Ascending aorta (tissue), 2 donors: ENCODE data around the gene PTPRG. TPM values are rescaled to one million over a fixed set of nuclear protein-coding genes. Genes with fewer than 3 reads are reported as not detected.

Experiments used
- DNase-seq, 2 donors: peaks; one replicate each; pipeline ENCODE4 v3.0.0-alpha.2; 2019; ENCODE audit warnings: low spot score in 2 of 2
- H3K27ac ChIP-seq, 2 donors: fragments of 200-600 bp; sonication (generic); one replicate each; pipeline ENCODE4 v1.5.1; 2016 to 2017; ENCODE audit warnings: mild to moderate bottlenecking in 1 of 2
- H3K27me3 ChIP-seq: fragments of 200-600 bp; sonication (generic); one replicate; pipeline ENCODE4 v1.5.1; 2017
- H3K36me3 ChIP-seq, 2 donors: fragments of 200-600 bp; sonication (generic); one replicate each; pipeline ENCODE4 v1.5.1; 2016
- H3K4me1 ChIP-seq, 2 donors: fragments of 200-600 bp; sonication (generic); one replicate each; pipeline ENCODE4 v1.5.1; 2016 to 2017; ENCODE audit warnings: mild to moderate bottlenecking in 1 of 2
- H3K4me3 ChIP-seq, 2 donors: fragments of 200-600 bp; sonication (generic); one replicate each; pipeline ENCODE4 v1.5.1; 2016 to 2017; ENCODE audit warnings: mild to moderate bottlenecking in 1 of 2
- H3K9me3 ChIP-seq, 2 donors: fragments of 200-600 bp; sonication (generic); one replicate each; pipeline ENCODE4 v1.5.1; 2016
- CTCF ChIP-seq, 3 experiments: fragments of 200-600 bp in 2 of 3; fragments of 450-650 bp in 1 of 3; sonication (generic) in 2 of 3; IDR thresholded peaks; one replicate each; pipeline ENCODE4 v1.5.1; 2016 to 2019; ENCODE audit warnings: antibody characterized with exemption in 3 of 3, mild to moderate bottlenecking in 1 of 3, moderate library complexity in 1 of 3
- intact Hi-C: fragments of 100-400 bp; cut with DNase I; formaldehyde crosslinking; loops from one replicate; pipeline ENCODE4 v1.15.1; 2023
- total RNA-seq: library from RNA; depleted of rRNA; stranded (reverse); fragments of >200 nt; gene quantifications from one replicate; pipeline ENCODE4 v1.1.0, GENCODE V29; 2016

PTPRG gene
- total RNA-seq, 1 donor from 2014 or later: 129 TPM

- no peaks in the 10 kb centered on the region for H3K9me3 ChIP-seq
- peak overlapping the region in 1 of 2 donors; percentile 3 for H3K4me3 ChIP-seq
- H3K36me3 ChIP-seq: no peaks in the 10 kb centered on the region
- peaks cover 7 to 52% of the 10 kb centered on the region in 2 donors for H3K4me1 ChIP-seq
- no peaks in the 10 kb centered on the region for H3K27me3 ChIP-seq
- no peak for TF ChIP-seq CTCF (IDR thresholded peaks at IDR 0.05)
- DNase-seq: no peak
- peak overlapping the region; percentile 72 to 85 for H3K27ac ChIP-seq
- intact Hi-C loops: loop anchor here (5.0 kb wide), 1 partner anchor 78 kb away; no protein-coding TSS in a partner anchor
Observed at GRCh38 chr3:61848885-61849284, 287.5 kb downstream of the PTPRG start.

DNA sequence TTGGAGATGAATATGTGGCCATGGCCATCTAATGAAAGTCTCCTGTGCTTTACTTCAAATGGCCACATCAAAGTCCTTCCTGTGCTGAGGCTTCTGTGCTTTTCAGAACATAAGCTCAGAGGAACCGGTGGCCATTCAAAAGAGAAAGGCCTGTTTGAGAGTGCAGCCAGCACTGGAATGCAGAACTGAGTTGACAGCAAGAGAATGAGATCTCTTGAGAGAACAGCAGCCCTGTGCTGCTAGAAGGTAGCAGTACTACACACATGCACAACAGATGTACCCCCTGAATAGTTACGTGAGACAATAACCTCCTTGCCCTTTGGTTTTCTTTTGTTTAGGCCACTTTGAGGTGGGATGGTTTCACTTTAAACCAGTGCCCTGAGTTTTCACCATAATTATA is 292.5 kb downstream of the PTPRG start:
- no peaks in the 10 kb centered on the region for H3K9me3 ChIP-seq
- no peak for DNase-seq
- peak overlapping the region; percentile 36 to 37 for H3K27ac ChIP-seq
- intact Hi-C loops: loop anchor here (2.0 kb wide), 1 partner anchor 291 kb away; no protein-coding TSS in a partner anchor
- peaks cover 0 to 52% of the 10 kb centered on the region in 2 donors for H3K4me1 ChIP-seq
- H3K27me3 ChIP-seq: no peaks in the 10 kb centered on the region
- no peak overlapping the region for H3K4me3 ChIP-seq
- no peaks in the 10 kb centered on the region for H3K36me3 ChIP-seq
- TF ChIP-seq CTCF (IDR thresholded peaks at IDR 0.05): no peak

- no peak overlapping the region for H3K4me3 ChIP-seq
- H3K36me3 ChIP-seq: no peaks in the 10 kb centered on the region
- intact Hi-C loops: no loop called here
- H3K27me3 ChIP-seq: no peaks in the 10 kb centered on the region
- H3K27ac ChIP-seq: peak overlapping the region; percentile 37 to 44
- H3K4me1 ChIP-seq: peaks cover 0 to 40% of the 10 kb centered on the region in 2 donors
- H3K9me3 ChIP-seq: no peaks in the 10 kb centered on the region
- no peak for TF ChIP-seq CTCF (IDR thresholded peaks at IDR 0.05)
- DNase-seq: no peak
Observed at GRCh38 chr3:61855211-61855610, 293.8 kb downstream of the PTPRG start.

DNA sequence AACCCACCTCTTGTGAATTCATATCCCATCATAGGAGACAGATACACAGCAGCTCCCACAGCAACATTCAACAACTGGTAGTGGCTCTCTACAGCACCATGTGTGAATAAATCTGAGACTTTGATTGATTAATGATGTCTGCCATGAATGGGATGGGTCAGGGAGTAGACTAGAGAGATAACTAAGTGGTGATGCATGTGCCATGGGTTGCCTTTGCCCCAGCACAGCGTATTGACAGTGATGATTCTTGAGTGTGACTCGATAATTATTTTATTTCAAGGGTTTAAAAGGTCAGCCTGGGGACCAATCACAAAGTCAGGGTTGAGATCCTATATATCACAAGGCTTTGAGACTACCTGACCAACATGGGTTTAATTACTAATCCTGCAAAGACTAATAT is 295.9 kb downstream of the PTPRG start:
- no peaks in the 10 kb centered on the region for H3K27me3 ChIP-seq
- H3K27ac ChIP-seq: peak overlapping the region; percentile 44 to 65
- H3K36me3 ChIP-seq: no peaks in the 10 kb centered on the region
- DNase-seq: no peak
- no peak overlapping the region for H3K4me3 ChIP-seq
- intact Hi-C loops: no loop called here
- H3K9me3 ChIP-seq: no peaks in the 10 kb centered on the region
- peaks cover 0 to 29% of the 10 kb centered on the region in 2 donors for H3K4me1 ChIP-seq
- TF ChIP-seq CTCF (IDR thresholded peaks at IDR 0.05): no peak

DNA sequence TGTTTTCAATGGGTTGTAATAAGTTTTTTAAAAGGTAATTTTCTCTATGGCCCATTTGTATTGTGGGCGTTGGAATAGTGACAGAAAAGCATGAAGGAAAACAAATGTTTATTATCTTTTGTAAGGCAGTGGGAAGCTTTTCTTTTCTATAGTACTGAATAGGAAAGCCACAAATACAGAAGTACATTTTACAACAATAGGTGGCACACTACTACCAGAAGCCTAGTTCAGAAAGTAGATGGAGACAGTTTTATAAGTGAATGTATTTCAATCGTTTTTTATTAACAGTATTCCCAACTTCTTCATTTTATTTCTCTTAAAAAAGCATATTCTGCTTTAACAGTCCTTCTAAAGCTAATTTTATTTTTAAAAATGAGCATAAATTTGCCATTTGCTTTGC is 296.7 kb downstream of the PTPRG start:
- no peak overlapping the region for H3K4me3 ChIP-seq
- no peak for DNase-seq
- H3K9me3 ChIP-seq: no peaks in the 10 kb centered on the region
- peaks cover 0 to 29% of the 10 kb centered on the region in 2 donors for H3K4me1 ChIP-seq
- peak in 2 of 3 experiments; percentile 21 to 60 for TF ChIP-seq CTCF (IDR thresholded peaks at IDR 0.05)
- intact Hi-C loops: no loop called here
- H3K27me3 ChIP-seq: no peaks in the 10 kb centered on the region
- no peaks in the 10 kb centered on the region for H3K36me3 ChIP-seq
- H3K27ac ChIP-seq: no peak overlapping the region

DNA sequence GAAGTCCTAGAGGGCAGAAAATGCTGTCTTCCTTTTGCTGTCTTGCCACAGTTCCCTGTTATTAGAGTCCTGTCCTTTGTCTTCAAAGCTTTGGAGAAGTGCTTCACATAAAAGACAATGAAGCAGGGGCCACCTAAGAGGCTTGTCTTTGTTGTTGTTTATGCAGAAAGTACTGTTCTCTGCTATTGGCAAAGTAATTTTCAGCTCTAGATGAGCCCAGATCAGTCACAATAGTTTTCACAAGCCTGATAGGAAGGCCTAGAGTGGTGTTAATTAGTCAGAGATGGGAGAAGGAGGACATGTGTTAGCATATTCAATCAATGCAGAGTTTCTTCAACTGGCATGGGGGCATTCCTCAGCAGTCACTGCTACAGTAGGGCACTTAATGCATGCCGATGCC is 300.0 kb downstream of the PTPRG start:
- Histone ChIP-seq H3K27ac (no peak overlapping the region), H3K4me1 (peaks cover 0 to 29% of the 10 kb centered on the region in 2 donors), H3K9me3 (no peaks in the 10 kb centered on the region), H3K4me3 (no peak overlapping the region), H3K36me3 (no peaks in the 10 kb centered on the region), H3K27me3 (no peaks in the 10 kb centered on the region)
- intact Hi-C loops: no loop called here
- no peak for TF ChIP-seq CTCF (IDR thresholded peaks at IDR 0.05)
- no peak for DNase-seq
